HEK293 (cell line): ENCODE results near the gene ZNF735.

Experiments
- CTCF ChIA-PET: fragments of 350-600 bp; formaldehyde crosslinking; extraction: SDS; loops from one replicate; lab custom pipeline; 2021; ENCODE audit warnings: antibody characterized with exemption; lab: Yijun Ruan, JAX
- POLR2A ChIA-PET: fragments of 300-600 bp; formaldehyde crosslinking; extraction: SDS; loops from one replicate; lab custom pipeline; 2020; ENCODE audit warnings: antibody characterized with exemption, inconsistent platforms; lab: Yijun Ruan, JAX
- H3K27ac ChIP-seq: fragments of 200-500 bp; sonication (Bioruptor generic); 2 replicates; pipeline ENCODE4 v1.5.1; 2014; ENCODE audit warnings: low read depth, low read length, control low read depth, inconsistent platforms; ENCODE audit errors: extremely low read depth
- H3K36me3 ChIP-seq, 2 experiments: fragments of 200-500 bp in 1 of 2; sonication (Bioruptor generic) in 1 of 2; 1 replicate in 1 of 2; 2 replicates in 1 of 2; pipeline ENCODE4 v1.5.1; 2014 to 2017; ENCODE audit warnings: inconsistent platforms in 2 of 2, low read length in 2 of 2; ENCODE audit not compliant: control insufficient read depth in 2 of 2, insufficient read depth in 1 of 2
- H3K4me1 ChIP-seq: fragments of 200-500 bp; sonication (Bioruptor generic); 2 replicates; pipeline ENCODE4 v1.5.1; 2014; ENCODE audit warnings: mild to moderate bottlenecking, low read length, inconsistent platforms; ENCODE audit not compliant: control insufficient read depth, insufficient read depth
- H3K4me3 ChIP-seq: 2 replicates; pipeline ENCODE4 v1.5.1; 2011; ENCODE audit warnings: low read depth, mild to moderate bottlenecking, control low read depth, low read length, moderate library complexity
- H3K9me3 ChIP-seq: fragments of 200-500 bp; sonication (Bioruptor generic); 2 replicates; pipeline ENCODE4 v1.5.1; 2014; ENCODE audit warnings: low read depth, low read length, inconsistent platforms; ENCODE audit not compliant: control insufficient read depth, insufficient read depth
- GLIS2 ChIP-seq: fragments of 450-650 bp; formaldehyde crosslinking; IDR thresholded peaks from 2 replicates; pipeline ENCODE4 v1.5.1; 2016; ENCODE audit warnings: missing biosample characterization, missing genetic modification characterization
- HOXA7 ChIP-seq: sonication (generic); formaldehyde crosslinking; IDR thresholded peaks from 2 replicates; pipeline ENCODE4 v1.8.1; 2022; ENCODE audit warnings: missing genetic modification reagents, borderline replicate concordance
- INSM2 ChIP-seq: fragments of 450-650 bp; formaldehyde crosslinking; IDR thresholded peaks from 2 replicates; pipeline ENCODE4 v1.5.1; 2016; ENCODE audit warnings: missing biosample characterization, missing genetic modification characterization
- KLF1 ChIP-seq: fragments of 450-650 bp; formaldehyde crosslinking; IDR thresholded peaks from 2 replicates; pipeline ENCODE4 v1.5.1; 2016; ENCODE audit warnings: missing biosample characterization, missing genetic modification characterization
- KLF7 ChIP-seq: fragments of 450-650 bp; formaldehyde crosslinking; IDR thresholded peaks from 2 replicates; pipeline ENCODE4 v1.5.1; 2016; ENCODE audit warnings: missing biosample characterization, missing genetic modification characterization, borderline replicate concordance
- PBX3 ChIP-seq: sonication (generic); formaldehyde crosslinking; IDR thresholded peaks from 2 replicates; pipeline ENCODE4 v1.8.1; 2022; ENCODE audit warnings: mild to moderate bottlenecking, moderate library complexity, missing genetic modification reagents
- ZBTB49 ChIP-seq: fragments of 450-650 bp; formaldehyde crosslinking; IDR thresholded peaks from 2 replicates; pipeline ENCODE4 v1.5.1; 2016; ENCODE audit warnings: missing biosample characterization, missing genetic modification characterization, low read depth
- ZFP37 ChIP-seq: fragments of 450-650 bp; formaldehyde crosslinking; IDR thresholded peaks from 2 replicates; pipeline ENCODE4 v1.5.1; 2016; ENCODE audit warnings: missing biosample characterization, missing genetic modification characterization
- ZNF169 ChIP-seq: fragments of 450-650 bp; formaldehyde crosslinking; IDR thresholded peaks from 2 replicates; pipeline ENCODE4 v1.5.1; 2016; ENCODE audit warnings: missing biosample characterization, missing genetic modification characterization
- ZNF335 ChIP-seq: fragments of 450-650 bp; formaldehyde crosslinking; conservative IDR thresholded peaks from 2 replicates; pipeline ENCODE4 v1.5.1; 2016; ENCODE audit warnings: missing biosample characterization, missing genetic modification characterization
- ZNF423 ChIP-seq: fragments of 450-650 bp; formaldehyde crosslinking; IDR thresholded peaks from 2 replicates; pipeline ENCODE4 v1.5.1; 2016; ENCODE audit warnings: missing biosample characterization, missing genetic modification characterization
- ZNF548 ChIP-seq: fragments of 450-650 bp; formaldehyde crosslinking; IDR thresholded peaks from 2 replicates; pipeline ENCODE4 v1.5.1; 2016; ENCODE audit warnings: missing biosample characterization, missing genetic modification characterization
- ZNF571 ChIP-seq: fragments of 450-650 bp; formaldehyde crosslinking; IDR thresholded peaks from 2 replicates; pipeline ENCODE4 v1.5.0; 2017; ENCODE audit warnings: missing biosample characterization, missing genetic modification characterization
- ZNF707 ChIP-seq: fragments of 450-650 bp; formaldehyde crosslinking; IDR thresholded peaks from 2 replicates; pipeline ENCODE4 v1.5.1; 2016; ENCODE audit warnings: missing biosample characterization, missing genetic modification characterization

The ZNF735 gene

GRCh38 chr7:64187408-64187807, 19.6 kb upstream of the ZNF735 start (continued):
- TF ChIP-seq PBX3 (no peak), ZFP37 (tag by site-specific recombination) (no peak), INSM2 (tag by site-specific recombination) (no peak), ZNF335 (tag by site-specific recombination) (no peak), GLIS2 (tag by site-specific recombination) (no peak)

- Histone ChIP-seq H3K4me1 (no peaks in the 10 kb centered on the region), H3K36me3 (no peaks in the 10 kb centered on the region), H3K27ac (no peak overlapping the region), H3K4me3 (no peak overlapping the region)
- CTCF ChIA-PET, result no interaction called here
- POLR2A ChIA-PET, result no interaction called here
- TF ChIP-seq KLF7 (tag by site-specific recombination), result no peak
- TF ChIP-seq, all 188 proteins: peak for 0
- H3K9me3 ChIP-seq, result no peaks in the 10 kb centered on the region
Measured at GRCh38 chr7:64192148-64192704, 14.8 kb upstream of the ZNF735 start.

GRCh38 chr7:64192775-64193174, 14.2 kb upstream of the ZNF735 start:
- CTCF ChIA-PET, result no interaction called here
- TF ChIP-seq ZNF548 (tag by site-specific recombination) (no peak), ZNF571 (tag by site-specific recombination) (no peak), PBX3 (no peak), ZNF169 (no peak), ZNF423 (tag by site-specific recombination) (no peak), HOXA7 (CRISPR knock-in tag) (no peak), ZNF707 (no peak), KLF1 (tag by site-specific recombination) (no peak), ZBTB49 (tag by site-specific recombination) (no peak)
- TF ChIP-seq, all 188 proteins: peak for 0
- Histone ChIP-seq H3K27ac (no peak overlapping the region), H3K9me3 (no peaks in the 10 kb centered on the region), H3K36me3 (no peaks in the 10 kb centered on the region), H3K4me3 (no peak overlapping the region), H3K4me1 (no peaks in the 10 kb centered on the region)
- POLR2A ChIA-PET, result no interaction called here
